Neural crest cell (in vitro differentiated cells): ENCODE measurements around the gene SCGB1D4. TPM values are rescaled to one million over a fixed set of nuclear protein-coding genes. Genes with fewer than 3 reads are reported as not detected.
A peak's percentile ranks its signal among the peaks of the same experiment; 100 is the strongest.

Experiments used
- DNase-seq: peaks from one replicate; pipeline ENCODE4 v3.0.0; 2021; ENCODE audit warnings: low read depth, mixed read lengths, low spot score
- H3K27ac Mint-ChIP-seq: one replicate; pipeline ENCODE4 v1.8.0; 2021; ENCODE audit warnings: mild to moderate bottlenecking, mixed read lengths; ENCODE audit not compliant: unreplicated experiment
- H3K27me3 Mint-ChIP-seq: 2 replicates; pipeline ENCODE4 v1.8.0; 2021; ENCODE audit warnings: low read depth, mild to moderate bottlenecking, mixed read lengths
- H3K36me3 Mint-ChIP-seq: 2 replicates; pipeline ENCODE4 v1.8.0; 2021; ENCODE audit warnings: low read depth, mild to moderate bottlenecking, mixed read lengths
- H3K4me1 Mint-ChIP-seq: 2 replicates; pipeline ENCODE4 v1.8.0; 2021; ENCODE audit warnings: mixed read lengths
- H3K4me3 Mint-ChIP-seq: one replicate; pipeline ENCODE4 v1.8.0; 2021; ENCODE audit warnings: mild to moderate bottlenecking, mixed read lengths
- H3K9me3 Mint-ChIP-seq: 2 replicates; pipeline ENCODE4 v1.8.0; 2021; ENCODE audit warnings: mixed read lengths
- total RNA-seq: library from RNA; stranded (reverse); gene quantifications from 2 replicates; pipeline ENCODE4 v1.2.1, GENCODE V29; 2021
- TF ChIP-seq, protein P1 (sequence below): fragments of 200-600 bp; sonication (generic); conservative IDR thresholded peaks from 2 replicates; pipeline ENCODE4 v1.5.0; 2021; ENCODE audit warnings: antibody characterized with exemption, mild to moderate bottlenecking

SCGB1D4 gene
- total RNA-seq, 1 donor from 2014 or later, result not detected

GRCh38 chr11:62269654-62270278 lies 29.1 kb downstream of the SCGB1D4 start, which contains the start of gene SCGB2A2:
Gene SCGB2A2, plus strand, starts transcription at chr11:62270158. Its CDS starts 59 bp downstream, at chr11:62270217.
- DNase-seq, result no peak
- peaks cover 3% of the 10 kb centered on the region for H3K4me1 Mint-ChIP-seq
- H3K9me3 Mint-ChIP-seq, result no peaks in the 10 kb centered on the region
- TF ChIP-seq, protein P1, sequence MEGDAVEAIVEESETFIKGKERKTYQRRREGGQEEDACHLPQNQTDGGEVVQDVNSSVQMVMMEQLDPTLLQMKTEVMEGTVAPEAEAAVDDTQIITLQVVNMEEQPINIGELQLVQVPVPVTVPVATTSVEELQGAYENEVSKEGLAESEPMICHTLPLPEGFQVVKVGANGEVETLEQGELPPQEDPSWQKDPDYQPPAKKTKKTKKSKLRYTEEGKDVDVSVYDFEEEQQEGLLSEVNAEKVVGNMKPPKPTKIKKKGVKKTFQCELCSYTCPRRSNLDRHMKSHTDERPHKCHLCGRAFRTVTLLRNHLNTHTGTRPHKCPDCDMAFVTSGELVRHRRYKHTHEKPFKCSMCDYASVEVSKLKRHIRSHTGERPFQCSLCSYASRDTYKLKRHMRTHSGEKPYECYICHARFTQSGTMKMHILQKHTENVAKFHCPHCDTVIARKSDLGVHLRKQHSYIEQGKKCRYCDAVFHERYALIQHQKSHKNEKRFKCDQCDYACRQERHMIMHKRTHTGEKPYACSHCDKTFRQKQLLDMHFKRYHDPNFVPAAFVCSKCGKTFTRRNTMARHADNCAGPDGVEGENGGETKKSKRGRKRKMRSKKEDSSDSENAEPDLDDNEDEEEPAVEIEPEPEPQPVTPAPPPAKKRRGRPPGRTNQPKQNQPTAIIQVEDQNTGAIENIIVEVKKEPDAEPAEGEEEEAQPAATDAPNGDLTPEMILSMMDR, result peak; percentile 24
- H3K4me3 Mint-ChIP-seq, result no peak within 1 kb of the TSS
- peaks cover 46% of the 10 kb centered on the region for H3K27me3 Mint-ChIP-seq
- no peak within 1 kb of the TSS for H3K27ac Mint-ChIP-seq
- no peaks in the 10 kb centered on the region for H3K36me3 Mint-ChIP-seq

- TF ChIP-seq, protein P1, result no peak
- Mint-ChIP-seq H3K27me3 (peaks cover 66% of the 10 kb centered on the region), H3K36me3 (no peaks in the 10 kb centered on the region), H3K4me3 (no peak overlapping the region), H3K9me3 (no peaks in the 10 kb centered on the region), H3K27ac (no peak overlapping the region), H3K4me1 (peaks cover 3% of the 10 kb centered on the region)
- DNase-seq, result no peak
These were observed 31.3 kb downstream of the SCGB1D4 start for GRCh38 chr11:62267576-62267975.

DNA sequence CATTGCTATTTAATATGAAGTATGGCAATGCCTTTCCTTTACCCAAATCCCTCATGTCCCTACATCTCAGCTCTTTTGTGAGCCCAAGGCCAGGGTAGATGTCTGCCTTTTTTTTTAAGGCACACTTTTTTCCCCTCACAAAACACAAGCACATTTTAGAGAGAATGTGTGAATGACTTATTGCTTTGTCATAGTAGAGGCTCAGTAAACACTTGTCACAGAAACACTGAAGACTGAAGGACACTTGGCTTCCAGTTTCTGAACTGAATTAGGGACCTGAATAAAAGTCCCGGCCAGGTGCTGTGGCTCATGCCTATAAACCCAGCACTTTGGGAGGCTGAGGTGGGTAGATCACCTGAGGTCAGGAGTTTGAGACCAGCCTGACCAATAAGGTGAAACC lies 31.8 kb downstream of the SCGB1D4 start:
- TF ChIP-seq, protein P1, result no peak
- H3K9me3 Mint-ChIP-seq, result no peaks in the 10 kb centered on the region
- H3K36me3 Mint-ChIP-seq, result no peaks in the 10 kb centered on the region
- DNase-seq, result no peak
- H3K27ac Mint-ChIP-seq, result no peak overlapping the region
- no peak overlapping the region for H3K4me3 Mint-ChIP-seq
- peaks cover 65% of the 10 kb centered on the region for H3K27me3 Mint-ChIP-seq
- H3K4me1 Mint-ChIP-seq, result peaks cover 3% of the 10 kb centered on the region

DNA sequence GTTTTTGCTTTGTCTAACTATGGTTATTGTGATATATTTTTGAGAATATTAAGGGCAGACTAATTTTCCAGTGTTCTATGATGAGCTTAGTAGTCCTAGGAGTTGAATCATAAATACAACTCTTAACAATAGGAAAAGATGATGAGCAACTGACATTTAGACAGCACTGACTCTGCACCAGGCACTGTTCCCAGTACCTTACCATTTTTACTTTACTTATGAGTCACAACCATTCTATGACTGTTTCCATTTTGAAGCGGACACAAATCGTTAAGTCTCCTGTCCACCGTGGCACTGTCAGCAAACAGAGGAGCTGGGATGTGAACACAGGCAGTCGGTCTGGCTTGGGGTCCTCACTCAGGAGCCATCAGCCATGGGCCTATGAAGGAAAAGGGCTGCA lies 32.3 kb downstream of the SCGB1D4 start:
- DNase-seq, result no peak
- no peaks in the 10 kb centered on the region for H3K36me3 Mint-ChIP-seq
- H3K27ac Mint-ChIP-seq, result no peak overlapping the region
- H3K4me3 Mint-ChIP-seq, result no peak overlapping the region
- H3K9me3 Mint-ChIP-seq, result no peaks in the 10 kb centered on the region
- peaks cover 67% of the 10 kb centered on the region for H3K27me3 Mint-ChIP-seq
- TF ChIP-seq, protein P1, result no peak
- H3K4me1 Mint-ChIP-seq, result peaks cover 3% of the 10 kb centered on the region

- no peak overlapping the region for H3K4me3 Mint-ChIP-seq
- TF ChIP-seq, protein P1, result no peak
- H3K36me3 Mint-ChIP-seq, result no peaks in the 10 kb centered on the region
- no peaks in the 10 kb centered on the region for H3K4me1 Mint-ChIP-seq
- no peak for DNase-seq
- H3K27ac Mint-ChIP-seq, result no peak overlapping the region
- peaks cover 76% of the 10 kb centered on the region for H3K27me3 Mint-ChIP-seq
- no peaks in the 10 kb centered on the region for H3K9me3 Mint-ChIP-seq
These were observed 34.9 kb downstream of the SCGB1D4 start for GRCh38 chr11:62264004-62264403.
